Osteoblast (primary cell): Measurements from ENCODE around the gene BTD. TPM values are rescaled to one million over a fixed set of nuclear protein-coding genes. Genes with fewer than 3 reads are reported as not detected.

Experiments
- DNase-seq: peaks from one replicate; pipeline ENCODE4 v3.0.0; 2011; ENCODE audit warnings: low spot score, mixed read lengths; ENCODE audit not compliant: insufficient read length; ENCODE audit errors: missing footprints
- H2AFZ ChIP-seq: 2 replicates; pipeline ENCODE4 v1.6.0; 2011; ENCODE audit warnings: mild to moderate bottlenecking, low read length
- H3K27ac ChIP-seq: 2 replicates; pipeline ENCODE4 v1.5.1; 2011; ENCODE audit warnings: mild to moderate bottlenecking, low read depth, low read length, moderate library complexity
- H3K27me3 ChIP-seq: 2 replicates; pipeline ENCODE4 v1.6.0; 2012; ENCODE audit warnings: mild to moderate bottlenecking, control low read depth, inconsistent platforms, low read length, moderate library complexity; ENCODE audit not compliant: insufficient read depth
- H3K36me3 ChIP-seq: 2 replicates; pipeline ENCODE4 v1.5.1; 2011; ENCODE audit warnings: mild to moderate bottlenecking, low read length, control low read depth, moderate library complexity; ENCODE audit not compliant: insufficient read depth
- H3K4me1 ChIP-seq: 2 replicates; pipeline ENCODE4 v1.5.1; 2011; ENCODE audit warnings: mild to moderate bottlenecking, low read length, control low read depth, moderate library complexity; ENCODE audit not compliant: insufficient read depth
- H3K4me2 ChIP-seq: 2 replicates; pipeline ENCODE4 v1.6.0; 2011; ENCODE audit warnings: mild to moderate bottlenecking, low read length; ENCODE audit not compliant: insufficient read depth
- H3K4me3 ChIP-seq: fragments of 200-600 bp; sonication (generic); 3 replicates; pipeline ENCODE4 v1.5.1; 2012; ENCODE audit warnings: mild to moderate bottlenecking, low read length, inconsistent platforms; ENCODE audit not compliant: insufficient read depth
- H3K79me2 ChIP-seq: 2 replicates; pipeline ENCODE4 v1.6.0; 2012; ENCODE audit warnings: mild to moderate bottlenecking, low read length, control low read depth, inconsistent platforms; ENCODE audit not compliant: insufficient read depth
- H3K9me3 ChIP-seq: 2 replicates; pipeline ENCODE4 v1.5.1; 2011; ENCODE audit warnings: low read depth, low read length, control low read depth
- H4K20me1 ChIP-seq: 2 replicates; pipeline ENCODE4 v1.6.0; 2012; ENCODE audit warnings: mild to moderate bottlenecking, low read length, control low read depth; ENCODE audit not compliant: insufficient read depth
- total RNA-seq: library from RNA; depleted of rRNA; stranded (reverse); fragments of >200 nt; gene quantifications from 2 replicates; pipeline ENCODE4 v1.2.3, GENCODE V29; 2012
- TF ChIP-seq, protein P1 (sequence below): IDR thresholded peaks from 2 replicates; pipeline ENCODE4 v1.5.1; 2011; ENCODE audit warnings: mild to moderate bottlenecking, low read depth, low read length, moderate library complexity; ENCODE audit errors: extremely low read depth

BTD gene
- total RNA-seq, 1 donor: 31.1 TPM

DNA sequence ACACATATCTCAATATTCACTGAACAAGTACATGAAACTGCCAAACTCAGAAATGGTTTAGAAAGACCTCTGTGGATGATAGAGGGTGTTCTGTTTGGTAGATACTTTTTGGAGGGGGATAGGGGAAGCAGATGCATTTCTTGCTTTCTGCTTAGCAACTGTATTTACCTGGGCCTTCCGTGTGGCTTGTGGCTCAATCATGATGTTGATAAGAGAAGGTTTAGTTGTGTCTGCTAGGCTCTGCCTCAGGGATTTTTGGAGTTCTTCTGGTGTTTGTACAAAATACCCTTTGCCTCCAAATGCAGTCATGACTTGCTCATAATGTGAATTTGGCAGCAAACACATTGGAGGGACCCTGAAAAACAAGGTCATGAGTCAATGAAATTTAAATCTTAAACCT, 38.4 kb upstream of the BTD start:
- no peaks in the 10 kb centered on the region for H3K4me1 ChIP-seq
- no peaks in the 10 kb centered on the region for H3K9me3 ChIP-seq
- H4K20me1 ChIP-seq: no peaks in the 10 kb centered on the region
- peak overlapping the region; percentile 26 for H3K27ac ChIP-seq
- H3K4me2 ChIP-seq: no peak overlapping the region
- H3K27me3 ChIP-seq: no peaks in the 10 kb centered on the region
- no peak for DNase-seq
- TF ChIP-seq, protein P1, sequence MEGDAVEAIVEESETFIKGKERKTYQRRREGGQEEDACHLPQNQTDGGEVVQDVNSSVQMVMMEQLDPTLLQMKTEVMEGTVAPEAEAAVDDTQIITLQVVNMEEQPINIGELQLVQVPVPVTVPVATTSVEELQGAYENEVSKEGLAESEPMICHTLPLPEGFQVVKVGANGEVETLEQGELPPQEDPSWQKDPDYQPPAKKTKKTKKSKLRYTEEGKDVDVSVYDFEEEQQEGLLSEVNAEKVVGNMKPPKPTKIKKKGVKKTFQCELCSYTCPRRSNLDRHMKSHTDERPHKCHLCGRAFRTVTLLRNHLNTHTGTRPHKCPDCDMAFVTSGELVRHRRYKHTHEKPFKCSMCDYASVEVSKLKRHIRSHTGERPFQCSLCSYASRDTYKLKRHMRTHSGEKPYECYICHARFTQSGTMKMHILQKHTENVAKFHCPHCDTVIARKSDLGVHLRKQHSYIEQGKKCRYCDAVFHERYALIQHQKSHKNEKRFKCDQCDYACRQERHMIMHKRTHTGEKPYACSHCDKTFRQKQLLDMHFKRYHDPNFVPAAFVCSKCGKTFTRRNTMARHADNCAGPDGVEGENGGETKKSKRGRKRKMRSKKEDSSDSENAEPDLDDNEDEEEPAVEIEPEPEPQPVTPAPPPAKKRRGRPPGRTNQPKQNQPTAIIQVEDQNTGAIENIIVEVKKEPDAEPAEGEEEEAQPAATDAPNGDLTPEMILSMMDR: no peak
- no peaks in the 10 kb centered on the region for H3K79me2 ChIP-seq
- no peak overlapping the region for H2AFZ ChIP-seq
- H3K4me3 ChIP-seq: no peak overlapping the region
- H3K36me3 ChIP-seq: peaks cover 49% of the 10 kb centered on the region

DNA sequence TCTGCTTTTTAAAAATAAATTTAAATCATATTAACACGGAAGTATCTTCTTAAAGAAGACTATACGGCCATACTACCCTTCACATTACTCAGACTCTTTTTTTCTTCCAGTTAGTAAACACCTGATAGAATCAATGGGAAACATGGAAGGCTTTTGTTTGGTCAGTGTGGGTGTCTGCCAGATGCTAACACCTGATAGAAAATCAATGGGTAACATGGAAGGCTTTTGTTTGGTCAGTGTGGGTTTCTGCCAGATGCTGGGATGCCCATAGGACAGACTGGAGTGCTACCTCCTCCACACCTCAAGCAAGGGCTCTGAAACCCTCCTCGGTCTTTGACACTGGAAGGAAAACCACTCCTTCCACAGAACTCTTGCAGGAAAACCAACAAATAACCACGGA, 29.4 kb upstream of the BTD start:
- peaks cover 2% of the 10 kb centered on the region for H3K4me1 ChIP-seq
- no peaks in the 10 kb centered on the region for H4K20me1 ChIP-seq
- H3K27ac ChIP-seq: no peak overlapping the region
- H3K36me3 ChIP-seq: peaks cover 30% of the 10 kb centered on the region
- no peak overlapping the region for H2AFZ ChIP-seq
- H3K79me2 ChIP-seq: no peaks in the 10 kb centered on the region
- DNase-seq: no peak
- H3K9me3 ChIP-seq: no peaks in the 10 kb centered on the region
- H3K4me3 ChIP-seq: no peak overlapping the region
- TF ChIP-seq, protein P1: no peak
- no peak overlapping the region for H3K4me2 ChIP-seq
- H3K27me3 ChIP-seq: no peaks in the 10 kb centered on the region

DNA sequence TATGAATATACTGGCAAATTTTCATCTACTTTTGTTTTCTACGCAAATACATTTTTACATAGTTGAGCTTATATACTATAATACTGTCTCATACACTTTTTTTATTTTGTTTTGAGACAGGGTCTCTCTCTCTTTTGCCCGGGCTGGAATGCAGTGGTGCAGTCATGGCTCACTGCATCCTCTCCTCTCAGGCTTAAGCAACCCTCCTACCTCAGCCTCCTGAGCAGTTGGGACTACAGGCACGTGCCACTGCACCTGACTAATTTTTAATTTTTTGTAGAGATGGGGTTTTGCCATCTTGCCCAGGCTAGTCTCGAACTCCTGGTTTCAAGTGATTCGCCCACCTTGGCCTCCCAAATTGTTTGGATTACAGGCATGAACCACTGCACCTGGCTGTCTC, 26.1 kb upstream of the BTD start:
- H3K4me1 ChIP-seq: peaks cover 18% of the 10 kb centered on the region
- no peaks in the 10 kb centered on the region for H4K20me1 ChIP-seq
- no peaks in the 10 kb centered on the region for H3K79me2 ChIP-seq
- no peak for DNase-seq
- H3K36me3 ChIP-seq: peaks cover 12% of the 10 kb centered on the region
- H3K4me2 ChIP-seq: no peak overlapping the region
- H3K27ac ChIP-seq: no peak overlapping the region
- no peaks in the 10 kb centered on the region for H3K27me3 ChIP-seq
- H2AFZ ChIP-seq: no peak overlapping the region
- no peak overlapping the region for H3K4me3 ChIP-seq
- no peaks in the 10 kb centered on the region for H3K9me3 ChIP-seq
- TF ChIP-seq, protein P1: no peak

DNA sequence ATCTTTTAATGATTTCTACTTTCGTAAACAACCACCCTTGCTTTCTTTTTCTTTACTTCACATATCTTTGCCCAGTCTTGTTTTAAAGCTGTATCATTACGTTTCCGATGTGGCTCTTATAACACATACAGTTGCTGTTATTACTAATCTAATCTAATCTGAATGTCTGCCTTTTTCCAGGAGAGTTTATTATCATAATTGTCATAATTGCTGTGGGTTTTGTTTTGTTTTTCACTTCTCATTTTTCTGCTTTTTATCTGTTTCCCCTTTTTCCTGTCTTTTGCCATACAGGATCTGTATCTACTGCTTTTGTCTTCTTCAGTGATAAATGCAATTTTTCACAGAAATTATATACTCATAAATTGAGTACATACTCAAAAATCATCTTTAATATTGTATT, 25.1 kb upstream of the BTD start:
- Histone ChIP-seq H4K20me1 (no peaks in the 10 kb centered on the region), H3K27me3 (no peaks in the 10 kb centered on the region), H3K4me3 (no peak overlapping the region), H3K4me1 (peaks cover 18% of the 10 kb centered on the region), H3K36me3 (peaks cover 12% of the 10 kb centered on the region), H3K79me2 (no peaks in the 10 kb centered on the region), H3K9me3 (no peaks in the 10 kb centered on the region), H3K4me2 (no peak overlapping the region), H2AFZ (no peak overlapping the region), H3K27ac (no peak overlapping the region)
- no peak for DNase-seq
- TF ChIP-seq, protein P1: no peak
